HG03432 (cell line): ENCODE results near the gene FOXD4.
"Not testable (repeated sequence)": the region's sequence is repeated elsewhere in the genome, so short reads cannot be mapped to it uniquely, and the experiment has no call there.

Experiments
- ATAC-seq: cut with Tn5 transposase; IDR thresholded peaks from one replicate; pipeline ENCODE4 v1.9.1; 2021; ENCODE audit warnings: mild to moderate bottlenecking, moderate library complexity; ENCODE audit not compliant: unreplicated experiment

FOXD4 gene

DNA sequence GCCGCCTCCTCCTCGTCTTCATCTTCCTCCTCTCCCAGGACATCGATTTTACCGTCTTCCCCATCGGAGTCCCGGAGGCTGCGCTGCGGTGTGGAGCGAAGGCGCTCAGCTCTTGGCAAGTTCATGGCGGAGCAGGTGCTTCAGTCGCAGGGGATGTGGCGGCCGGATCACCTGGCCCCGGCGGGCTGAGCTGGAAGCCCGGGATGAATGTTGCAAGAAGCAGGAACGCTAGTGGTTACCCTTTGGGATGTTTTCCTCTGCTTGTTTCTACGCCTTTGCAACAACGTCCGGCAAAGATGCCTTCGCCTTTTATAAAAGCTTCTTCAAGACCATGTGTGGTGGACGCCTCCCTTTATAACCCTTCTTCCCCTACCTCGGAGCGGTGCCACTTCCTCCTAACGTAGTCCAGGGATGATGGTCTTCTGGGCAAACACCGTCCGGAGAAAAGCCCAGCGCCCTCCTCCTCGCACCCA lies at the start of gene FOXD4:
TSS of gene FOXD4 (minus strand) at position 423 of the 473 bp plus-strand sequence. CDS start at position 125, 298 bp downstream.
- ATAC-seq = not testable (repeated sequence)

DNA sequence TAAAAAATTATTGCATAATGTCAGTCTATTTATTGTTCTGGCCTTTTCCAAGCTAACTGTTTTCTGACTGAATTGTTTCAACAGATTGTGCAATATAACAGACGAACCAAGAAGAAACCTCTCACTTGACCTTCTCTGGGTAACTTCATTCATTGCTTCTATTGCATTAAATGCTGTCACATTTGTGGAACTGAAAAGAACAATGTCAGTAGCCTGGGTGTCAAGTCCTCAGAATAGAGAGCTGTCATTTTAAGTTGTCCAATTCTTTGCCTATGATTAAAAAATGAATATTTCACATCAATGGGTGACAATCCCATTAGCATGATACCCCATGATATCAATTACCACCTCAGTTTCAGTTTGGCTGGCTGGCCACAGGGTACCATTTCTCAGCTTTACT lies 41.7 kb upstream of the FOXD4 start:
- ATAC-seq = not testable (repeated sequence)

DNA sequence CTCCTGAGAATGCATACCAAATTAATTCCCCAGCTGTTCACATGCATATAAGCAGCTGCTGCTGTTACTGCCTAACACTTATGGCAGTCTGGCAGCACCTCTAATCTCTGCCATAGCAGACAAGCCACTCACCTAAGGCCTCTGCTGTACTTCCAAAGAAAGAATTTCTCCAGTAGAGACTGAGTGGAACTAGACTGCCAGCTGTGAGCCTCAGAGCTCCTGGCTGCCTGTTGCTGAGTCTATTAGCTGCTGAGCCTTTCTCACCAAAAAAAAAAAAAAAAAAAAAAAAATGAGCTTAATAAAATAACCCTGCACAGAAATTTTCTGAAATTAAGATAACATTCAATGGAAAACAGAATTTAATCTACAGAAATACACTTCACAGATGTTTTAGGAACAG lies 33.0 kb upstream of the FOXD4 start:
- ATAC-seq = not testable (repeated sequence)

DNA sequence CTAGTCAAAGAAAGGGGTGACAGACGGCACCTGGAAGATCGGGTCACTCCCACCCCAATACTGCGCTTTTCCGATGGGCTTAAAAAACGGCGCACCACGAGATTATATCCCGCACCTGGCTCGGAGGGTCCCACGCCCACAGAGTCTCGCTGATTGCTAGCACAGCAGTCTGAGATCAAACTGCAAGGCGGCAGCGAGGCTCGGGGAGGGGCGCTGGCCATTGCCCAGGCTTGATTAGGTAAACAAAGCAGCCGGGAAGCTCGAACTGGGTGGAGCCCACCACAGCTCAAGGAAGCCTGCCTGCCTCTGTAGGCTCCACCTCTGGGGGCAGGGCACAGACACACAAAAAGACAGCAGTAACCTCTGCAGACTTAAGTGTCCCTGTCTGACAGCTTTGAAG lies 21.7 kb upstream of the FOXD4 start:
- not testable (repeated sequence) for ATAC-seq

DNA sequence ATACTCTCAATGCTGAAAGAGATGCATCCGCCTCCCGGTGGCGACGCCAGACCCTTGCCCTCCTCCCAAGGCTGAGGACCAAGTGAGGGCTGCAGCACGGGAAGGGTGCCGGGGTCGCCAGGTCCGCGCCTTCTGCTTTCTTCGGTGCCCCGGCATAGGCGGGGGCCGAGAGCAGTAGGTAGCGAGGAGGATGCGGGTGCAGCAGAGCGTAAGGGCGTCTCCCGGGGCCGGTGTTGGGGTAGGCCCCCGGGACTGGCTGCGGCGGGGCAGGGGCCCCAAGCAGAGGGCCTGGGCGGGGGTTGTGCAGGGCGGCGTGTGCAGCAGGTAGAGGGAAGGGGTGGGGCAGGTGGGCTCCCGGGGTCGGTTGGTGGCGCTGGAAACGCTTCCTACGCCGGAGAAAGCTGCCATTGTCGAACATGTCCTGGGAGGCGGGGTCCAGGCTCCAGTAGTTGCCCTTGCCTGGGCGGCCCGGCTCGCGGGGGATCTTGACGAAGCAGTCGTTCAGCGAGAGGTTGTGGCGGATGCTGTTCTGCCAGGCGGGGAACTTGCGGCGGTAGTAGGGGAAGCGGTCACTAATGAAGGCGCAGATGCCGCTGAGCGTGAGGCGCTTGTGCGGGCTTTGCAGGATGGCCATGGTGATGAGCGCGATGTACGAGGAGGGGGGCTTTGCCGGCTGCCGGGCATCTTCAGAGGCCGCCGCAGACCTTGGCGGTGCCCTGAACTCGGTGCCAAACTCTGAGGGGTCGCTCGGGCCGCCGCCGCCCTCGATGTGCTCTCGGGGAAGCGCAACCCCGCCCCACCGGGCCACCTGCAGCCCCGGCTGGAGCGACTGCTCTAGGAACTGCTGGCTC lies 848 bp downstream of the FOXD4 start:
- ATAC-seq = not testable (repeated sequence)

DNA sequence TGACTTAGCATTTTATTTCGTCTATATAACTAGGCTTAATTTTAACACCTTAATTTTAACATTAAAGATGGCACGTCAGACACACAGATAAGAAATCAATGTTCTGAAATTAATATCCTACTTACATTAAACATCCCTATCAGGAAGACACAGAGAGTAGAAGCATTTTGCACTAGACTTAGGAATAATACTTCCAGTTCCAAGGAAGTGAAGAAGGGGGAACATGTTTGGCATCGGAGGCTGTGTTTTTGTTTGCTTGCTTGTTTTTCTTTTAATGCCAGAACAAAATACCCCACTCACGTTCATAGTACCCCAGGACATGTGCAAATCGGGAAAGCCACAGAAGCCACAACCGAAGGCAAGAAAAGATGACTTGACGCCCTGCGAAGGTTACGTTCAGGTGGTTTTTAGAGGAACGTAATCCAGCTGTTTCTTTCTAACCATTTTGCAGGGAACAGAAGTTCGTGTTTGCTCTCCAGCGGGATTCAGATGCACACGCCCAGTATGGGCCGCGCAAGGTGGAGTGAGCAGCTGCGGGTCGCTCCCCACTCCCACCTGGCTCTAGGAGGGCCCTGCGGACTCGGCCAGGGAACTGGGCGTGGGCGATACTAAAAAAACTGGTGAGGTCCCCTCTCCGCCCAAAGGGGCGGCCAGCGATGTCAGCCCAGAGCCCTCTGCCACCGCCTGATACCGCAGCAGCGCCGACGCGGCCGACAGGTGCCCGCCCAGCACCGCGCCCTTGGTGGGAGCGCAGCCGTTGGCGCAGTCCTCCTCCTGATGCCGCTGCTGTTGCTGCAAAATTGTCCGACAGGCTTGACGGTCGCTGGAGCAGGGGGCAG lies 1.8 kb downstream of the FOXD4 start:
- not testable (repeated sequence) for ATAC-seq

DNA sequence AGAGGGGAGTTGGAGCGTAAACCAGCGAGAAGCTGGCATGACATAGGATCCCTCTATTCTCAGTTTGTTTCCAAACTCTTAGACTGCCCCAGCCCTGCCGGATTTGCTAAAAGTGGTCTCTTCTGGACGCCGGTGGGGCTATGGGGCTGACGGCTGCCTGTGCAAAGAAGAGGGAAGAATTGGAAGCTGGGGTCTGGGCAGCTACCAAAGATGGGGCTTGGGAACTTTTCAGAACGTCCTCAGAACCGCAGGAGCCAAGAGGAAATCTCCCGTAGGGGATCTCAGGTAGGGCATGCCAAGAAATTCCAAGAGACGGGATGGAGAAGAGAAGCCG lies 3.1 kb downstream of the FOXD4 start:
- ATAC-seq = not testable (repeated sequence)

DNA sequence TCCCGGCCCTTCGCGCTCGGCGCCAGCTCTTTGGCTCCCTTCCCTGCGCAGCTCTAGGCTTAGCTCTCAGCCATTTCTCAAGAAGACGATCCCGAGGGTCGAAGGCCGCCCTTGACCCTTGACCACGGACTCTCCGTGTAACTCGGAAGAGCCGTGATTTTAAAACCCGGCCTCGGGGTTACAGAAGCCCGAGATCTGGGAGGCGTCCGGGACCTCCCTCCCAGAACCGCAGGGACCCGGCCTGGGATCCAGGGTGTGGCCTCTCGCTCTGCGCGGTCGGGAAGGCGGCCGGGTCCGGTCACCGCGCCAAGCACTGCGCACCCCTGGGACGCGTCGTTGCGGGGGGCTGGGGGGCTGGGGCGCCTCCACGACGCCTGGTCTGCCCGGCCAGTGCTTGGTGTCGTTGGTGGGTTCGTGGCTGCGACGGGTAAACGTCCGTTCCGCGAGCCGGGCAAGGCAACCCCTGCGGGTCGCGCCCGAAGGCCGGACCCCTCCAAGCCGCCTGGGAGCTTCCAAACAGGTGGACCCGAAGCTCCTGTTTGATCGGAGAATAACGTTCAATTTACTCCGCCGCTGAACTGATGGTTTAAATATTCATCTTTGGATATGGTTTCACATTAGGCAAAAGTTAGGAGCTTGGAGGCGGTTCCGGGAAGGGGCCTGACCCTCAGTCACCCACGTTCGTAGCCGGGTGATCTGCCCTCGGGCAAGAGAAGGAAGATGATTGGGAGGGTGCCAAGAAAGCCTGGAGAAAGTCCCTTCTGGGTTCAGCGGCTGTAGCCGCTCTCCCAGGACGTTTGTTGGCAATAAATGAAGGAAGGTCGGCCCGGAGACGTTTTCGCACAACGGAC lies 3.7 kb downstream of the FOXD4 start:
- peak; percentile 27 for ATAC-seq

DNA sequence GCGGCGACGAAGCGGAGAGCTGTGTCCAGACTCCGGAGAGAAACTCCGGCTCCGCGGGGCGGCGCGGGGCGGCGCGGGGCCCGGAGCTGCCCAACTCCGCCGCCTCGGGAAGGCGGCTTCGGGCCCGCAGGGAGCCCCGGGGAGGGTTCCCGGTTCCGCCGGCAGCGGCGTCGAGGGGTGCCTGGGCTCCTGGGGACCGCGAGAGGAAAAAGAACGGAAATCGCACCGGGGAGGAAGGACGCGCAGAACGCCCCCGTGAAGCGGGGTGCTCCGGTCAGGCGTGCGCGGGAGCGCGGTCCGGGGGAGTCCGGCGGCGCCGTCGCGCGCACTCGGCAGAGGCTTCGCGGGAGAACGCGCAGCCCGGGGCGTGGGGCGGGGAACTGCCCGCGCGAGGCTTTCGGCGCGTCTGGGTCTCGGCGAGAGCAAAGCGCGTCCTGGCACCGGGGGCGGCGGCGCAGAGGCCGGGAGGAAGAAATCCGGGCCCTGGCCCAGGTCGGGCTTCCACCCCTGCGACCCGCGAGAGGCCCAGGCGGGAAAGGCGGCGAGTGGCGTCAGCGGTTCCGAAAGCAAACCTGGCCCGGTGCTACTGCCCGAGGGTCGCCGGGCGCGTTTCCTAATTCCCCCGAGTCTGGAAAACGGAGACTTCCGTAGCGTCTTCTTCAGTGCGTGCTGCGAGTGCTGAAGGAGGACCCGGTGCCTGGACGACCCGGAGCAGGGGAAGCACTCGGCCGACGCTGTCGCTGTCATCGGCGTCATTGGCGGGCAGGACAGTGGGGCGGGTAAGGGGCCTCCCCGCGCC lies 4.5 kb downstream of the FOXD4 start:
- peak; percentile 78 for ATAC-seq

DNA sequence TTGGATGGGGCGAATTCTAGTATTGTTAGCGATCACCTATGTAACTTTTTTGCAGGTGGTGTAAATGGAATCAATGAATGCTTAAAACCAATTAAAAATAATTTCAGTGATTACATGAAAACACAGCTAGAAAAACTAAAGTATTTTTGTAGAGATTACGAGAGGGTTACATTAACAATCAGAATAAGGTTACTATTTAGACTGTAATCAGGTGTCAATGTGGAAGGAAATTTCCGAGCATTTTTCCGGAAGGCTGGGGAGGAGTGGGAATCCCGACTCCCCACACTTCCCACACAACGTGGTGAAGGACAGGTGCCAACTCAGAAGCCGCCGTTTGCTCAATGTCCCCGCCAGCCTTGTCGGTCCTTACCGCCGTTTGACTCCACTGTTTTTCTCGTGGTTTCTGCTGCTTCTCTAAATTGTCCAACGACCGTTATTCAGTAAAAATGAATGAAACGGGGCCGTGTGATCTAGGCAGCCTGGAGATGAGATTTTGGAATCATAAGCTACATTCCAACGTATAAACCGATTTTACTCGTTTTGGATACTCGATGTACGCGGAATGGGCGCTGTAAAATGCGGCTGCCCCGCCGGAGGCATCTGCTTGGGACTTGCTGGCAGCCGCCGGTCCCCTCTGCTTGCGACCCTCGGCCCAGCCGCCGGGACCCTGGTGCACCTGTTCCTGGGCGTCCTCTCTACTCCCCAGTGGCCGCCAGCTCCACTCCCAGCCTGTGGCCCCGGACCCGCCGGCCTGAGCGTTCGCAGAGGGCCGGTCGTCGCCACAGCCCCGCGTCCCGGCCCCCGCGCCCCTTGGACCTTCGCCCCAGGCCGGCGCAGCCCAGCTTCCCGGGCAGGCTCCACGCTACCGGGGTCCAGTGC lies 5.4 kb downstream of the FOXD4 start:
- peak; percentile 11 for ATAC-seq

DNA sequence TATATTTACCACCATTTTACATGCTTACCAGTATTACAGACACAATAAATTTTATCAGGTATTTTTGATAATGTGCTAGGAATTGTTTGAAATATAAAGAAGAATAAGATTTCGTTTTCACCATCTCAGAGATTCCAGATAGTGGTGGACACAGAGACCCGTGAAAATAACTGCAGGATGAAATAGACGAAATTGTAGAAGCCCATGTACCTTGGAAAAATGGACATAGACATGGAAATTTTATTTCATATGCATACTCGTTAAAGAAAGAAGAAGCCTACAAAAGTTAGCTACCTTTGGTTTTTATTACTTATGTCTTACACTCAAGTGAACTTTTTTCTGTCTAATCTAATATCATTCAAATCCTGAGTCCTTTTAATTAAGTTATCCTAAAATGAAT lies 7.5 kb downstream of the FOXD4 start:
- ATAC-seq = not testable (repeated sequence)

DNA sequence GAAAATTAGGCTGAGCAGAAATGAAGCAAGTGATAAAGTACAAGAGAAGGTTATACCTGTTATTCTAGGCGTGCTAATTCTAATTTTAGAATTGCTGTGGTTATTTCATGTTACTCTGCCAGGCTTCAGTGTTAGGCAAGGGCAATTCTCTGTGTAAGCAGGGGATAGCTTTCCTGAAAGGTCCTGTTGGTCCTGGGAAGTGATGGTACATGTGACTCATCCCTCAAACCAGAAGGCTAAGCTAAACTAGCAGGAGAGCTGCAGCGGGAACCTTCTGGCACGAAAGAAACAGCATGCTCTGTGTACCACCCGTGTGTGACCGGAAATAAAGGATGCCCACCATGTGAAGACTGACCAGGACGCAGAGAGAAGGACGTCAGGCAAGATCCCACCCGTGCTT lies 8.7 kb downstream of the FOXD4 start:
- not testable (repeated sequence) for ATAC-seq

DNA sequence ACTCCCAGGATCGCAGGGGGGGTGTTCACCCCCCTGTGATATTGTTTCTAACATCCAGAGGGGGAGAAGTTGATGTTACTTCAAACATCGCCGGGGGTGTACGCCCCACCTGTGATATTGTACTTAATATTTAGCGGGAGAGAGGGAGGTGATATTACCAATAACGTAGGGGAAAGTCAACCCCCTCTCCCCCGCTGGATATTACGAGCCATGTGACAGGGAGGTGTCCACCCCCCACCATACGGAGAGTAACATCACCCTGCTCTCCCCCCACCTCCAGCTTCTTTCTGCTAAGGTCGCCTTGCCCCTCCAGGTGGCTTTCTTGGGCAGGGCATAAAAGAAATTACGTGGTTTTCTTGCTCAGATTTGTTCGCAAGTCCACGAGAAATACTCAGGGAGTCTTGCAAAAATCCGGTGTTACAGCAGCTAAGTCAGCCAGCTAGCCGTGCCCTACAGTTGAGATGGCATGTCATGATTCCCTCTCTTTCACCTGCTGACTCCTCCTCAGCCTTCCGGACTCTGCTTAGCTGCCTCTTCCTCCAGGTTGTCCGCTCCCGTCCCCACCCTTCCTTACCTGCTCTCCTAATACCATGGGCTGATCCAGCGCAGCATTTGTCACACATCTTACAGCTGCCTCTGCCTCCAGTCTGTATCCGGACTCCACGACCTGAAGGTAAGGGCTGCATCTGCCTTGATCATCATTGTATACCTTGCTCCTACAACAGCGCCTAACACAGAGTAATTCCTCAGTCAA lies 9.3 kb downstream of the FOXD4 start:
- not testable (repeated sequence) for ATAC-seq

DNA sequence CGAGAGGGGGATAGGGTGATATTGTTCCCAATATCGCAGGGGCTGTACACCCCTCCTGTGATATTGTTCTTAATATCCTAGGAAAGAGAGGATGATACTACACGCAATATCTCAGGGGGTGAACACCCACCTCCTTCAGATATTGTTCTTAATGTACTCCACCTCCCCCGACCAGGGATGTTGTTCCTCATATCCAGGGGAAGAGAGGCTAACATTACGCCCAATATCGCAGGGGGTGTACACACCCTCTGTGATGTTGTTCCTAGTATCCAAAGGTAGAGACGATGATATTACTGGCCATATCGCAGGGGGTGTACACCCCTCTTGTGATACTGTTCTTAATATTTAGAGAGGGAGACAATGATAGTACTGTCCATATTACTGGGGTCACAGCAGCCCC lies 12.2 kb downstream of the FOXD4 start:
- ATAC-seq = not testable (repeated sequence)

DNA sequence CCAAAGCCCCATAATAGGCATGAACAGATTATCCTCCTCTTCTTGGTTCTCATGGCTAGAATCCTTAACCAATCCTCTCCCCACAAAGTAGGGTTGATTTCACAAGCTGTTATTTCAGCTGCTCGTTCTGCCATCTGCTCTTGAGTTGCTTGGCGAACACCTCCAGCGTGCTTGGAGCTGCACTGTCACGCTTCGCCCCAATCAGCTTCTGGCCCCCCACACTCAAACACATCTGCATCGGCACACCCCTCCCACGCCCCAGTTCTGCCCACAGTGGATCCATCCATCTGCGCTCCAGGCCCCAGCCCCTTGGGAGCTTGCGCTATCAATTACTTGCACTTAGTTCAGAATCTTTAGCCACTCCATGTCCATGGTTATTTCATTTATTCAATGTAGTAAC lies 17.8 kb downstream of the FOXD4 start:
- not testable (repeated sequence) for ATAC-seq

DNA sequence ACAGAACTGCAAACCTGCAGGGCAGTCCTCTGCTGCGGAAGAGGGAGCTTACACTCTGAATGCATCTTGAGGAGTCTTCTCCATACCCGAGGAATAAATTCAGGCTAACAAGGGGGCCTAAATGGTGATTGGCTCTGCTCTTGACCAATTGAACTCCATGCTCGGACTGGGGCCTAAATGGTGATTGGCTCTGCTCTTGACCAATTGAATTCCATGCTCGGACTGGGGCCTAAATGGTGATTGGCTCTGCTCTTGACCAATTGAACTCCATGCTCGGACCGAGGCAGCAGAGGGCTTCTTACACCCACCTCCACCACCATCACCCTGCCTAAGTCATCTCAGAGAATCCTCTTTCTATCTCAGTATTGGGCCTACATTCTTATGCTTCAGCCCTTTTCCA lies 18.4 kb downstream of the FOXD4 start:
- ATAC-seq = not testable (repeated sequence)

DNA sequence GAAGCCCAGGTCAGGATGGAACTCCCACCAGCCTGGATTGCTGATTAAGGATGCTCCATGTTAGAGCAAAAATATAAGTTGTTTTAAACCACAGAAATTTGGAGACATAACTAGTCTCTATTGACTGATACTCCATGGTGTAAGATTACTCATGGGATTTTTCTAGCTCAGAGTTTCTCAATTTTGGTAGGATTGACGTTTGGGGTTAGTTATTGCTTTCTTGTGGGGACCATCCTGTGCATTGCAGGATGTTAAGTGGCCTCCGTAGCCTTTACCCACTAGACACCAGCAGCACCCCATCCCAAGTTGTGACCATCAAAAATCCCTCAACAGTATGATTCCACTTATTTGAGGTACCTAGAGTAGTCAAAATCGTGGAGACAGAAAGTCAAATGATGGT lies 19.4 kb downstream of the FOXD4 start:
- ATAC-seq = not testable (repeated sequence)

DNA sequence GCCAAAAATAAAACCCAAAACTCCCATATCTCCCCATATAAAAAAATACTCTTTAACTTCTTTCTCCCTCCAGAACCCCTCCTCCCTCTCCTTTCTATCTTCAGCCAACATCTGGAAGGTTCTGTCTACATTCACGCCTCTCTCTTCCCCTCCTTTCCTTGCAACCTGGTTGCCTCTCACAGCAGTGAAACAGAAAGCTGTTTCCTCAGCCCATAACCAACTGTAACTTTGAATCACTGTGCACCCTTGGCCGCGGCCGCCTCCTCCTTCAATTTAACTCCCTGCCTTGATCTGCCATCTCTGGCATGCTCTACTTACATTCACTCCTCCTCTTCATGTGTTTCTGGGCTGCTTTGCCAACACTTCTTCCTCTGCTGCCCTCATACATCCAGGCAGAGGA lies 23.2 kb downstream of the FOXD4 start:
- not testable (repeated sequence) for ATAC-seq
